ENCODE results near the gene ANKRD35. TPM values are rescaled to one million over a fixed set of nuclear protein-coding genes. Genes with fewer than 3 reads are reported as not detected.
A peak's percentile ranks its signal among the peaks of the same experiment; 100 is the strongest.

Gene ANKRD35
- polyA plus RNA-seq, 3 donors = 0.40 to 1.5 (median 1.3) TPM

DNA sequence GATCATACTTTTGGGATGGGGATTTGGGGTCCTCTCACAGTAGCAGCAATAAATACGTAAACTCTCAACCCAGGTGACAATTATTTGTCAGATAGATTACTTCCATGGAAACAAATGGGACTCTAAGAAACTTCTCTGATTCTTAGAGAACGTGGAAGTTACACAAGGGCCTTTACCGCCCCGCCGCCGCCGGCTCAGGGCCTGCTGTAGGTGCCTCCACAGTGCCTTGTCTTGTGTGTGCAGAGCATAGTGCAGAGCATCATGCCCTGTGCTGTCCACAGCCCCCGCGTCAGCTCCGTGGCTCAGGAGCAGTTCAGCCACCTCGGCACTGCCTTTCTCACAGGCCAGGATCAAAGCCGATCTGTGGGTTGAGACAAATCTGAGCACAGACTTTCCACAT lies 11.0 kb downstream of the ANKRD35 start:
- TF ChIP-seq CTCF (IDR thresholded peaks at IDR 0.05) = no peak
- peaks cover 17 to 23% of the 10 kb centered on the region in 2 donors for H3K4me1 ChIP-seq (ENCODE audit: control insufficient read depth in 1 of 2, insufficient read depth in 2 of 2, low read length in 2 of 2)
- no peak for DNase-seq
- H3K36me3 Mint-ChIP-seq = peaks cover 0 to 2% of the 10 kb centered on the region in 2 donors
- H3K9ac ChIP-seq (ENCODE audit: insufficient read depth, low read length, poor library complexity, severe bottlenecking) = no peak overlapping the region
- peak overlapping the region in 1 of 7 donors; percentile 3 for H3K27ac Mint-ChIP-seq
- no peaks in the 10 kb centered on the region for H3K36me3 ChIP-seq (replicated peaks in 1 of 2; ENCODE audit: control insufficient read depth in 1 of 2, insufficient read depth in 2 of 2, low read length in 2 of 2)
- peaks cover 23% of the 10 kb centered on the region for H3K4me1 Mint-ChIP-seq
- H3K4me3 Mint-ChIP-seq = no peak overlapping the region
- H3K79me2 ChIP-seq (ENCODE audit: insufficient read depth, low read length) = no peaks in the 10 kb centered on the region
- 63% methylated on average over 11 of the region's 12 CpGs for WGBS (ENCODE audit: insufficient coverage)
- H3K27me3 ChIP-seq (ENCODE audit: control insufficient read depth in 2 of 2, insufficient read depth in 2 of 2, low read length in 2 of 2) = no peaks in the 10 kb centered on the region
- intact Hi-C loops (cut with micrococcal nuclease) = no loop called here
- no peaks in the 10 kb centered on the region for H4K20me1 ChIP-seq (ENCODE audit: insufficient read depth, low read length)
- no peak overlapping the region for H3K4me2 ChIP-seq (replicated peaks; ENCODE audit: extremely low read depth, low read length, poor library complexity, severe bottlenecking)
- no peaks in the 10 kb centered on the region for H3K9me3 ChIP-seq (replicated peaks in 1 of 2; ENCODE audit: control insufficient read depth in 1 of 2, insufficient read depth in 1 of 2, low read length in 2 of 2)
- H3K27me3 Mint-ChIP-seq (ENCODE audit: low read depth in 3 of 3) = peaks cover 4 to 9% (median 6%) of the 10 kb centered on the region in 3 donors
- H3K27ac ChIP-seq (ENCODE audit: low read depth in 1 of 2, low read length in 2 of 2) = no peak overlapping the region
- H3K9me3 Mint-ChIP-seq = peaks cover 0 to 3% (median 0%) of the 10 kb centered on the region in 7 donors
- no peak overlapping the region for H3K4me3 ChIP-seq (replicated peaks in 1 of 3; ENCODE audit: low read depth in 2 of 3, low read length in 3 of 3)
- H2AFZ ChIP-seq (ENCODE audit: insufficient read depth, low read depth, low read length, poor library complexity, severe bottlenecking) = no peak overlapping the region

DNA sequence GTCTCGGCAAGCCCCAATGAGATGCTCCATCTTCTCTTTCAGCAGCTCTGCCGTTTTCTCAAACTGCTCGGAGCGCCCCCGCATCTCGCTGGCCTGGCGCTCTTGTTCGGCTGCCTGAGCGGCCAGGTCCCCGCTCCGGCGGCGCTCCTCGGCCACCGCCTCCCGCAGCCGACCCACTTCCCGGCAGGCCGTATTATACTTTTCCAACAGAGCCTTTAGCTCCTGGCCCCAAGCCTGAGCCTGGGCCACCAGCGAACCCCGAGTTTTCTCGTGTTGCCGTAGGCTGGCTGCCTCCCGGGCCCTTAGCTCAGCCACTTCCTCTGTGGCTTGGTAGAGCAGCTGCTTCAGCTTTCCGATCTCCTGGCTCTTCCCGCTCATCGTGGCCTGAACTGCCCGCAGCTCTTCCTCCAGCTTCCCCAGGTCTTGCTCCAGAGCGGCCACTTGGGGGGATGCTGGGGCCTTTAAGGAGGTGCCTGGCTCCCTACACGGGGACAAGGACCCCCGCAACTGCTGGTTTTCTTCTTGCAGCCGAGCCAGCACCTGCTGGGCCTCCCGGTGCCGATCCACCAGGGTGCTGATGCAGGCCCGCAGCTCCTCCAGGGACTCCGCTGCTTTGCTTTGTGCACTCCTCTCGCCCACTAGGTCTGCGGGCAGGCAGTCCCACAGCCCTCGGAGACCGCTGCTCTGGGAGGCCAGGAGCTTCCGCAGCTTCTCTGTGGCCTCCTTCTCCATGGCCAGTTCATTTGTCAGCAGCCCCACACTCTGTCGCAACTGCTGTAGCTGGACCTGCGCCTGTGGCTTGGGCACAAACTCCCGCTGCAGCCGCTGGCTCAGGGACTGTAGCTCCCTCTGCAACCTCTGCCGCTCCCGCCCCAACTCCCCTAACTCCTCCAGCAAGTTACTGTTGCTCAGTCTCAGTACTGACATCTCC lies 13.4 kb downstream of the ANKRD35 start:
- Histone ChIP-seq H3K36me3 (replicated peaks in 1 of 2; ENCODE audit: control insufficient read depth in 1 of 2, insufficient read depth in 2 of 2, low read length in 2 of 2) (peaks cover 0 to 10% of the 10 kb centered on the region in 2 donors), H2AFZ (ENCODE audit: insufficient read depth, low read depth, low read length, poor library complexity, severe bottlenecking) (peak overlapping the region; percentile 94), H3K27me3 (ENCODE audit: control insufficient read depth in 2 of 2, insufficient read depth in 2 of 2, low read length in 2 of 2) (no peaks in the 10 kb centered on the region), H3K9ac (ENCODE audit: insufficient read depth, low read length, poor library complexity, severe bottlenecking) (peak overlapping the region; percentile 65), H3K9me3 (replicated peaks in 1 of 2; ENCODE audit: control insufficient read depth in 1 of 2, insufficient read depth in 1 of 2, low read length in 2 of 2) (no peaks in the 10 kb centered on the region), H3K79me2 (ENCODE audit: insufficient read depth, low read length) (no peaks in the 10 kb centered on the region), H4K20me1 (ENCODE audit: insufficient read depth, low read length) (no peaks in the 10 kb centered on the region), H3K4me2 (replicated peaks; ENCODE audit: extremely low read depth, low read length, poor library complexity, severe bottlenecking) (peak overlapping the region; percentile 95), H3K4me3 (replicated peaks in 1 of 3; ENCODE audit: low read depth in 2 of 3, low read length in 3 of 3) (peak overlapping the region; percentile 42 to 84 (median 62)), H3K27ac (ENCODE audit: low read depth in 1 of 2, low read length in 2 of 2) (peak overlapping the region in 1 of 2 donors; percentile 42), H3K4me1 (ENCODE audit: control insufficient read depth in 1 of 2, insufficient read depth in 2 of 2, low read length in 2 of 2) (peaks cover 17 to 23% of the 10 kb centered on the region in 2 donors)
- H3K4me3 Mint-ChIP-seq = peak overlapping the region; percentile 83 to 95
- H3K27me3 Mint-ChIP-seq (ENCODE audit: low read depth in 3 of 3) = peaks cover 4 to 7% (median 6%) of the 10 kb centered on the region in 3 donors
- no peak for TF ChIP-seq CTCF (IDR thresholded peaks at IDR 0.05)
- intact Hi-C loops (cut with micrococcal nuclease) = no loop called here
- H3K9me3 Mint-ChIP-seq = peaks cover 0 to 2% (median 0%) of the 10 kb centered on the region in 7 donors
- H3K4me1 Mint-ChIP-seq = peaks cover 22% of the 10 kb centered on the region
- H3K27ac Mint-ChIP-seq = peak overlapping the region; percentile 21 to 89 (median 72)
- H3K36me3 Mint-ChIP-seq = peaks cover 4 to 5% of the 10 kb centered on the region in 2 donors
- 7% methylated on average over 46 of the region's 47 CpGs for WGBS (ENCODE audit: insufficient coverage)
- DNase-seq = peak; percentile 42 to 62 (median 51)
